CD4-positive, alpha-beta T cell treated with Interleukin-1 beta for 1 hour (primary cell): Measurements from ENCODE around the gene PSMC4.
"Not testable (repeated sequence)": the region's sequence is repeated elsewhere in the genome, so short reads cannot be mapped to it uniquely, and the experiment has no call there.

Source experiments
- DNase-seq, 2 donors: peaks; one replicate each; pipeline ENCODE4 v3.0.0-alpha.2; 2020 to 2022

PSMC4 gene

DNA sequence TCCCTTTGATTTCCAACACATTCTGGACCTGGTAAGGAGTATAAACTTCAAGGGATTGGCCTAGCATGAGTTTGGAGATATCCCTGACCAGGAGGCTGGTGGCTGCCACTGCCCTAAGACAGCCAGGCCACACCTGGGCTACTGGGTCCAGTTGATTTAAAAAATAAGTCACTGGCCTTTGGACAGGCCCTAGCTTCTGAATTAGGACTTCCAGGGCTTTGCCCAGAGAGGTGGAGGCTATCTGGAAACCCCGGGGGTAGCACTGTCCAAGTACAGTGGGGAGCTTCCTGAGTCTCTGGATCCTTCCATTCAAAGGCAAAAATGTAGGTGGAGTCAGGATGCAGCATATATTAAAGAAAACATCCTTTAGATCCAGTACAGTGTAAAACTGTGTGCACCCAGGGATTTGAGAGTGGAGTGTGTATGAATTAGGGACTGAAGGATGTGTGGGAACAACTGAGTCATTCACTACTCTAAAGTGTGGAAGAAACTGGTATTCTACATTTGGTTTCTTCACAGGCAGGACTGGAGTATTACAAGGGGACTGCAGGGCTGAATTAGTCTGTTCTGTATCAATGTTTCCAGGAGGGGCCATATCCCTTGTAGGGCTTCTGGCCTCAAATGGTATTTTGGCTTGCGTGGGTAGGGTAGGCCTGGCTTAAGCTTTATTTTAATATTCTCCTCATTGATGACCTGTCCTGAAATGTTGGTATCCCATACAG lies 21.8 kb upstream of the PSMC4 start:
- DNase-seq = no peak

DNA sequence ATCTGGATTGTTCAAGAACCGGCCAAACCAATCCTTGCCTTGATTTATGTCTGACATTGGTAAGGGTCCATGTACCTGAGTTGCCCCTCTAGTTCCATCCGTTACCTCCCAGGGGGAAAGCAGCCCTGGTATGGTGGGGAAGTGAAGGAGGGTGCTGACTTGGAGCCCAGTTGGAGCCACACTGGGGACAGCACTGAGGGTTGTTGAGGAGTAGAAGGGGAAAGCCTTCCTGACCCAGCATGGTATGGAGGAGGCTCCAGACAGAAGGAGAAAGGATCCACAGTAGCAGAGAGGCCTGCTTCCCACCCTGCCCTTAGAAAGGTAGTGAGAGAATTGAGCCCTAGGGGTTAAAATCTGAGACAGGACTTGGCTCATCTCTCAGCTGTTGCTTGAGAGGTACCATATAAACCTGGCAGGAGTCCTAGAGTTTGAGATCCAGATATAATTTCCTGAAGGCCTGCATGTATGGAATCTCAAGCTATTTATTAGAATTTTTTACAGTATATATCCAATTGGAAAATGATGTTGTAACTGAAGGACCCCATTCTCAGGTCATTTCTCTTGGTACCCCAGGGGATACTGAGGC lies 19.8 kb upstream of the PSMC4 start:
- DNase-seq = no peak

DNA sequence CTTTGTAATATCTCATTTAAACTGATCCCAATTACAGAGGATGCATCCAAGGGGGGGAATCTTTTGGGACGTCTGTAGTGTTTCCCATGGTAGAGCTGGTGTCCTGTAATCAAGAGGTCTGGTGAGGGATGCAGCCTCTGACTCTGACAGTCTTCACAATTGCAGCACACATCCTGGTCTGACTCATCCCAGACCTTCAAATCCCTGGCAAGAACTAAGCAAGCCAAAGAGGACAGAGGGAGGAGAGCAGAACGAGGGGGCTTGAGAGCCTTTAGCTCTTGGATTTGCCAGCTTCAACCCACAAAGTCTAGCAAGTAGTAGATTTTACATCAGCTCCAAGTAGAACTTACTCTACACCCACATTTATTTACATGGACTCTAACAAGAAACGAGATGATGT lies 19.3 kb upstream of the PSMC4 start:
- no peak for DNase-seq

DNA sequence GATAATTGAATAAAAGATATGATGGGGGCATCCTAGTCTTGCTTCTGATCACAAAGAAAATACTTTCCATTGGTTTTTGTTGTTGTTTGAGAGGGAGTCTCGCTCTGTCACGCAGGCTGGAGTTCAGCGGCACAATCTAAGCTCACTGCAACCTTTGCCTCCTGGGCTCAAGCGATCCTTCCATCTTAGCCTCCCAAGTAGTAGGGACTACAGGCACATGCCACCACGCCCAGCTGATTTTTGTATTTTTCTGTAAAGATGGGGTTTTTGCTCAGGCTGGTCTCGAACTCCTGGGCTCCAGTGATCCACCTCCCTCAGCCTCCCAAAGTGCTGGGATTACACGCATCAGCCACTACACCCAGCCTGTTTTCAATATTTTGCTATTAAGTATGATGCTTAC lies 17.1 kb upstream of the PSMC4 start:
- no peak for DNase-seq

DNA sequence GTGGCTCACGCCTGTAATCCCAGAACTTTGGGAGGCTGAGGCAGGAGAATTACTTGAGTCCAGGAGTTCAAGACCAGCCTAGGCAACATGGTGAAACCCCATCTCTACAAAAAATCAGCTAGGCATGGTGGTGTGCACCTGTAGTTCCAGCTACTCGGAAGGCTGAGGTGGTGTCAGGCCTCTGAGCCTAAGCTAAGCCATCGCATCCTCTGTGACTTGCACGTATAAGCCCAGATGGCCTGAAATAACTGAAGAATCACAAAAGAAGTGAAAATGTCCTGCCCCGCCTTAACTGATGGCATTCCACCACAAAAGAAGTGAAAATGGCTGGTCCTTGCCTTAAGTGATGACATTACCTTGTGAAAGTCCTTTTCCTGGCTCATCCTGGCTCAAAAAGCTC lies 13.1 kb upstream of the PSMC4 start:
- not testable (repeated sequence) for DNase-seq

DNA sequence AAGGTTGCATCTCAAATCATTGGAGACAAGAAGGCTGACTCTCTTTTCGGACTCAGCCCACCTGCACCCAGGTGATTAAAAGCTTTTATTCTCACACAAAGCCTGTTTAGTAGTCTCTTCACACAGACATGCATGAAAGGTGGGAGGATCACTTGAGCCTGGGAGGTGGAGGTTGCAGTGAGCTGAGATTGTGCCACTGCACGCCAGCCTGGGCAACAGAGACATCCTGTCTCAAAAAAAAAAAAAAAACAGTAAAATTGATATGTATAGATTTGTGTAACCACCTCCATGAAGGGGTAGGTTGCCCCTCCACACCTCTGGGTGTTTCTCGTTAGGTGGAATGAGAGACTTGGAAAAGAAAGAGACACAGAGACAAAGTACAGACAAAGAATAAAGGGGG lies 12.0 kb upstream of the PSMC4 start:
- not testable (repeated sequence) for DNase-seq

DNA sequence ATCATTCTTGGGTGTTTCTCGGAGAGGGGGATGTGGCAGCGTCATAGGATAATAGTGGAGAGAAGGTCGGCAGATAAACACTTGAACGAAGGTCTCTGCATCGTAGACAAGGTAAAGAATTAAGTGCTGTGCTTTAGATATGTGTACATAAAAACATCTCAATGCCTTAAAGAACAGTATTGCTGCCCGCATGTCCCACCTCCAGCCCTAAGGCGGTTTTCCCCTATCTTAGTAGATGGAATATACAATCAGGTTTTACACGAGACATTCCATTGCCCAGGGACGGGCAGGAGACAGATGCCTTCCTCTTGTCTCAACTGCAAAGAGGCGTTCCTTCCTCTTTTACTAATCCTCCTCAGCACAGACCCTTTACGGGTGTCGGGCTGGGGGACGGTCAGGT lies 11.6 kb upstream of the PSMC4 start:
- DNase-seq = not testable (repeated sequence)

DNA sequence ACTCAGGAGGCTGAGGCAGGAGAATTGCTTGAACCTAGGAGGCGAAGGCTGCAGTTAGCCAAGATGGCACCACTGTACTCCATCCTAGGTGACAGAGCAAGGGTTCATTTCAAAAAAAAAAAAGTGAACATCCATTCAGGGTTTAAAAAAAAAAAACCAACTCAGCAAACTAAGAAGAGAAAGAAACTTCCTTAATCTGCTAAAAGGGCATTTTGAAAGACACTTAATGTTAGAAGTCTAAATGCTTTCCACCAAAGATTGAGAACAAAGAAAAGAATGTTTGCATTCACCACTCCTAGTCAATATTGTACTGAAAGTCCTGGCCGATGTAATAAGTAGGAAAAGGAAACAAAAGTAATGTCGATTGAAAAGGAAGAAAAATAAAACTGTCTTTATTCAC lies 7.1 kb upstream of the PSMC4 start:
- DNase-seq = no peak

DNA sequence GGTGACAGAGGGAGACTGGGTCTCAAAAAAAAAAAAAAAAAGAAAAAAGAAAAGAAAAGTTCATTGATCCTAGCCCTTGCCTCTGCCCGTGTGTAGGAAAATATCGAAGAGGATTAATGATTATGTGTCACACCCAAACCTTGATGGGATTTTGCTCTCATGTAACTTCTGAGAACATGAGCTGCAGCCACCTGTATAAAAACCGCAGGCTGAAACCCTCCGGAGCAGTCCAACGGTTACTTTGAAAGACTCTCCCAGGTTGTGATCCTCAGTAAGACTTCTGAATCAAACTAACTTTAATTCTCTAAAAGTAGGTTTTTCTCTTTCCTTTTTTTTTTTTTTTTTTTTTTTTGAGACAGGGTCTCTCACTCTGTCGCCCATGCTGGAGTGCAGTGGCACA lies 4.3 kb upstream of the PSMC4 start:
- no peak for DNase-seq

DNA sequence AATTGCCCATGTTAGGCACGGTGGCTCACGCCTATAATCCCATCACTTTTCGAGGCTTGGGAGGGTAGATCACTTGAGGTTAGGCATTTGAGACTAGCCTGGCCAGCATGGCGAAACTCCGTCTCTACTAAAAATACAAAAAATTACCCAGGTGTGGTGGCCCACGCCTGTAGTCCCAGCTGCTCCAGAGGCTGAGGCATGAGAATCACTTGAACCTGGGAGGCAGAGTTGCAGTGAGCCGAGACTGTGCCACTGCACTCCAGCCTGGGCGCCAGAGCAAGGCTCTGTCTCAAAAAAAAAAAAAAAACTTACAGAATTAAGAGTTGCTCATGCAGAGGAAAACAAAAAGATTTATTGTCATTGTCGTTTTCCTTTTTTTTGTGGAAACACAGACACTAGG lies 3.4 kb upstream of the PSMC4 start:
- no peak for DNase-seq

DNA sequence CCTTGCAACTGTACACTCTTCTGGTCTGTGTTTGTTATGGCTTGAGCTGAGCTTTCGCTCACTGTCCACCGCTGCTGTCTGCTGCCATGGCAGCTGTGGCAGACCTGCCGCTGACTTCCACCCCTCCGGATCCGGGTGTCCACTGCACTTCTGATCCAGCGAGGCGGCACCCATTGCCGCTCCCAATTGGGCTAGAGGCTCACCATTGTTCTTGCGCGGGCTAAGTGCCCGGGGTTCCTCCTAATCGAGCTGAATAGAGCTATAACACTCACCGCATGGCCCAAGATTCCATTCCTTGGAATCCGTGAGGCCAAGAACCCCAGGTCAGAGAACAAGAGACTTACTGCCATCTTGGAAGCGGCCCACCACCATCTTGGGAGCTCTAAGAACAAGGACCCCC lies 2.2 kb upstream of the PSMC4 start:
- DNase-seq = no peak

DNA sequence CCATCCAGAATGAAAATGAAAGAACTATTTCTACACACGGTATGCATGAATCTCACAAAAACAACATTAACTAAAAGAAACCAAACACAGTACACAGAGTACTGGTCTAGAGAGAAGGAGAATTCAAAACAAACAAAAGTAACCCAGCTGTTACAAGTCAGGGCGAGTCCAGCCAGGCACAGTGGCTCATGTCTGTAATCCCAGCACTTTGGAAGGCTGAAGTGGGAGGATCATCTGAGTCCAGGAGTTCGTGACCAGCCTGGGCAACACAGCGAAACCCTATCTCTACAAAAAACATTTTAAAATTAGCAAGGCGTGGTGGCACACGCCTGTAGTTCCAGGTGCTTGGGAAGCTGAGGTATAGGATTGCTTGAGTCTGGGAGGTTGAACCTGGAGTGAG lies 1.7 kb upstream of the PSMC4 start:
- DNase-seq = no peak

DNA sequence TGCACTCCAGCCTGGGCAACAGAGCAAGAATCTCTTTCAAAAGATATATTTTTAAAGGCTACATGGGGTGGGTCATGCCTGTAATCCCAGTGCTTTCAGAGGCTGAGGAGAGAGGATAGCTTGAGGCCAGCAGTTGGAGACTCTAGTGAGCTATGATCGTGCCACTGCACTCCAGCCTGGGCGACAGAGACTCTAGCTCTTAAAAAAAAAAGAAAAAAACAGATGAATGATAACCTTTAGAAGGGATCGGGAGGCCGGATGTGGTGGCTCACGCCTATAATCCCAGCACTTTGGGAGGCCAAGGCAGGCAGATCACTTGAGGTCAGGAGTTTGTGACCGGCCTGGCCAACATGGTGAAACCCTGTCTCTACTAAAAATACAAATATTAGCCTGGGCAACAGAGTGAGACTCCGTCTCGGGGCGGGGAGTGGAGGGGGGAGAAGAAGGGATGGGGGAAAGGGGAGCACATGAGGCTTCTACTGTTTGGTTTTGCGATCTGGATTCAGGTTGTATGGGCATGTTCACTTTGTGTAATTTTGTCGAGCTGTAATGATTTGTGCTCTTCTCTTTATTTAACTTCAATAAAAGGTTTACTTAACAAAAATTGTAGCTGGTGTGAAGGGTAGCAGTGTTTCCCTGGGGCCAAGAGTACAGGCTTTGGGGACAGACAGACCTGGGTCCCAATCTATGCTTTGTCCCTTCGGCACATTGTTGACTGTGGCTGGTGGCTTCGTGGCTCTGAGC lies 1.1 kb upstream of the PSMC4 start:
- peak in 1 of 2 donors; percentile 32 for DNase-seq

DNA sequence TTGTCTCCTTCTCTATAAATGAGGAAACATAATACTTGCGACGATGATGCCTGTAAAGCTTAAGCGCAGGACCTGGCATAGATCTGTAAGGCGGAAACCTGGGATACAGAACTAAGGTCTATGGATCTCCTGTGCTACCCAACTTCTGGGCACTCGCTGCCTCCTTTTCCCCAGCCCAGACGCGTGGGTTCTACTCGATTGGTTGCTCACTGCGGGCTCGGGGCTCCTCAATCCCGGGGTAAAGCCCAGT lies 615 bp upstream of the PSMC4 start:
- DNase-seq = no peak

DNA sequence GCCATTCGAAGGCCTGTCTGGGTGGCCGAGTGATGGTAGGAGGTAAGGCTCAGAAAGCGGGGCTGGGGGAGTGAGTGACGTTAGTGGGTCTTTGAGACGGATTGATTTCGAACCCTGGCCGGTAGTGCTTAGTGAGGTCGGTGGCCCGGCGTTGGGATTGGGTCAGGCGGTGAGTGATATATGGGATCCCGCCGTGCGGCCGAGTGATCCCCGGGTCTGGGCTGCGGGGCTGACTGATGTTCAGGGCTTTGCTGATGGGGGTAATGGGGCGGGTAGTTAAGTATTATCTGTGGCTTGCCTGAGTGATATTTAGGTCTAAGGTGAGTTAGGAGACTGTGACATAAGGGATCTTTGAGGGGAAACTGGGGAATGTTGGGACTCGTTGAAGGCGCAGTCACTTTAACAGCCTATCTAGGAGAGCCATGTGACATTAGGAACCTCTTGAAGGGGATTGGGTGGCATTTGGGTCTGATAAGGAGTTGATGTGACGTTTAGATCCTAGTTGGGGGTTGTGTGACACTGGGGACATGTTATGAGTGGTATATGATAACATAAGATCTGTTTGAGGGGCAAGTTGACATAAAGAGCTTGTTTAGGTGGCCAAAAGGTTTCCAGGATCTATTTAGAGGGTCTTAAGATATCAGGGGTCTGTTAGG lies 543 bp downstream of the PSMC4 start:
- DNase-seq = no peak

DNA sequence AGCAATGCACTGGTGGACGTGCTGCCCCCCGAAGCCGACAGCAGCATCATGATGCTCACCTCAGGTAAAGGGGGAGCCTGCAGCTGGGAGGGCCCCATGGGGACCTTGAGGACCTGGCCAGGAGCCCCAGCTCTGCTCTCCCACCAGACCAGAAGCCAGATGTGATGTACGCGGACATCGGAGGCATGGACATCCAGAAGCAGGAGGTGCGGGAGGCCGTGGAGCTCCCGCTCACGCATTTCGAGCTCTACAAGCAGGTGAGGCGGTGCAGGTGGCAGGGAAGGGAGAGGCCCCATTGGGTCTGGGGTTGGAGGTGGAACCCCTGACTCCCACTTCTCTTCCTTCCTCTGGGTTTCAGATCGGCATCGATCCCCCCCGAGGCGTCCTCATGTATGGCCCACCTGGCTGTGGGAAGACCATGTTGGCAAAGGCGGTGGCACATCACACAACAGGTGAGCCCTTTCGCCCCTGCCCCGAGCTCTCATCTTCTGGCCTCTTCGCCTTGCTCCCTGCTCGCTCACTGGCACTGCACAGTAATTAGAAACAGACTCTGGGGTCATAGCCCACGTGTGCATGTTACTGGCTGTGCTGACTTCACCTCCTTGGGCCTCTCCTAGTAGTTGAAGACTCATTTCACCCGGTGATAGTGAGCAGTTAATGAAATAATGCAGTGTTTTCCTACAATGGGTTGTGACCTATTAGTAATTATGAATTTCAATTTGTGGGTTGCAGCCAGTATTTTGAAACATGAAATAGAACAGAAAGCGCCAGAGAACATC lies 3.6 kb downstream of the PSMC4 start:
- no peak for DNase-seq

DNA sequence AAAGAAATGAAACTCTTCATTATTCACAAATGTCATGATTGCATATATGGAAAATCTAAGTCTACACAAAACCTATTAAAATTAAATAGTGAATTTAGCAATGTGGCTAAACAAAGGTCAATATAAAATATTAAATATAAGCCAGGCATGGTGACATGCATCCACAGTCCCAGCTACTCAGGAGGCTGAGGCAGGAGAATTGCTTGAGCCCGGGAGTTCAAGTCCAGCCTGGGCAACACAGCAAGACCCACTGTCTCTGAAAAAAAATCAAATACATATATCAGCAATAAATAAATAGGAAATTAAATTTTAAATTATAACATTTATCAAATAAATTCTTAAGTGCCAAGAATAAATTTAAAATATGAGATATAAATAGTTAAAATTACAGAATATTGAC lies 11.9 kb downstream of the PSMC4 start:
- DNase-seq = no peak

DNA sequence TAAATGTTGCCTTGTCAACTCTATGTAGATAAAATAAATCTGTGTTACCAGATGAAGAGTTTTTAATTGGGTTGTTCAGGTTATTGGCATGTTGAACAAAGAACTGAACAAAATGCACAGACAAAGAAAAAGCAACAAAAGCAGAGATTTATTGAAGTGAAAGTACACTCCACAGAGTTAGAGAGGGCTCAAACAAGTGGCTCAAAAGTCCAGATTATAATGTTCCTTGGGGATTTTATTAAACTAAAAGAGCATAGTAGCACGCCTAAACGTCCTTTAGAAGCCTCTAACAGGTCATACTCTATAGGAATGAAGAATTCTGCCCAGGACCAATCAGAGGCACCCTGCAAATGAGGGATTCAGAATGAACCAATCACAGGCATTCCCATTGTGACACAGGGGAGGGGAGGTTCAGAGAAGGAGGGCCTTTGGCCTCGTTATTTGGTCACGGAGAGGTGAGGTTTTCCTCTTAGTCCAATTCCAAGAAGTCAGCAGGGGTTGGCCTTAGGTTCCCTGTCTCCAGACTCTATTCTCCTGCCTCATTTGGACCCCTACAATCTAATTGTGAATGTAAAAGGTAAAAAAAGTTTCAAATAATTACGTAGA lies 12.8 kb downstream of the PSMC4 start:
- DNase-seq = no peak

DNA sequence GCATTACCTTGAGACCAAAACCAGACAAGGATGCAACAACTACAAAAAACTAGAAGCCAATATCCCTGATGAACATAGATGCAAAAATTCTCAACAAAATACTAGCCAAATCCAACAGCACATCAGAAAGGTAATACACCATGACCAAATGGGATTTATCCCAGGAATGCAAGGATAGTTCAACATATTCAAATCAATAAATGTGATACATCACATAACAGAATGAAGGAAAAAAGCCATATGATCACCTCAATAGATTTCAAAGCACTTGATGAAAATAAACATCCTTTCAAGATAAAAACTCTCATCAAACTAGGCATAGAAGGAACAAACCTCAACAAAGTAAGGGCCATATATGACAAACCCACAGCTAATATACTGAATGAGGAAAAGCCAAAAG lies 15.7 kb downstream of the PSMC4 start:
- DNase-seq = no peak

DNA sequence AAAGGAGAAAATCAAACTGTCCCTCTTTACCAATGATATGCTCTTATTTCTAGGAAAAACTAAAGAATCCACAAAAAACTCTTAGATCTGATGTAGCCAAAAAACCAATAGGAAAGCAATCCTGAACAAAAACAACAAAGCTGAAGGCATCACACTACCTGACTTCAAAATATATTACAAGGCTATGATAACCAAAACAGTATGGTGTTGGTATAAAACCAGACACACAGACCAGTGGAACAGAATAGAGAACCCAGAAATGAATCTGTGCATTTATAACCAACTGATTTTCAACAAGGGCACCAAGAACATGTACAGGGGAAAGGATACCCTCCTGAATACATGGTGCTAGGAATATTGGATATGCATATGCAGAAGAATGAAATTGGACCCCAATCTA lies 16.2 kb downstream of the PSMC4 start:
- no peak for DNase-seq

DNA sequence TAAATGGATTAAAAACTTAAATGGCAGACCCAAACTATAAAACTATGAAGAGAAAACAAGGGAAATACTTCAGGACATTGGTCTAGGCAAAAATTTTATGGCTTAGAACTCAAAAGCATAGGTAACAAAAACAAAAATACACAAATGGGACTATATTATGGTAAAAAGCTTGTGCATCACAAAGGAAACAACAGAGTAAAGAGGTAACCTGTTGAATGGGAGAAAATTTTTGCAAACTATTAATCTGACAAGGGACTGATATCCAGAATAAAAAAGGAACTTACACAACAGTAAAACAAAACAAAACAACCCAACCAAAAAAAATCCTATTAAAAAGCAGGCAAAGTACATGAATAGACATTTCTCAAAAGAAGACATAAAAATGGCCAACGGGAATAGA lies 16.6 kb downstream of the PSMC4 start:
- DNase-seq = no peak

DNA sequence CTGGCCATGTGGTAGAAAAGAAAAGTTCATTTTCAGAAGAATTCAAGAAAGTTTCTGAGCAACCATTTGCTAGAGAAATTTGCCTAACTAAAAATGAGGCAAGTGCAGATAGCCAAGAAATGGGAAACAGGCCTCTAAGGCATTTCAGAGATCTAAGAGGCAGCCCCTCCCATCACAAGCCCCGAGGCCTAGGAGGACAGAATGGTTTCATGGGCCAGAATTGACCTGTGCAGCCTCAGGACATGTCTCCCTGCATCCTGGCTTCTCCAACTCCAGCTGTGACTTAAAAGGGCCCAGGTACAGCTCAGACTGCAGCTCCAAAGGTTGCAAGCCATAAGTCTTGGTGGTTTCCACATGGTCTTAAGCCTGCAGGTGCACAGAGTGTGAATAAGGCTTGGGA lies 22.6 kb downstream of the PSMC4 start:
- DNase-seq = no peak

DNA sequence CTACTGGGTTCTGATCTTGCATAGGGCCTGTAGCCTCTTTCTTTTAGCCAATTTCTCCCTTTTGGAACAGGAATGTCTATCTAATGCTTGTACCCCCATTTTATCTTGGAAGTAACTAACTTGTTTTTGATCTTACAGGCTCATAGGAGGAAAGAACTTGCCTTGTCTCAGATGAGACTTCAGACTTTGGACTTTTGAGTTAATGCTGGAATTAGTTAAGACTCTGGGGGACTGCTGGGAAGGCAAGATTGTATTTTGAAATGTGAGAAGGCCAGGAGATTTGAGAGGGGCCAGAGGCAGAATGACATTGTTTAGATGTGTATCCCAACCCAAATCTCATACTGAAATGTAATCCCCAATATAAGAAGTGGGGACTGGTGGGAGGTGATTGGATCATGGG lies 23.4 kb downstream of the PSMC4 start:
- no peak for DNase-seq
